Measurements from ENCODE around the gene TLR8.
"Not testable (repeated sequence)": the region's sequence is repeated elsewhere in the genome, so short reads cannot be mapped to it uniquely, and the experiment has no call there.

- not testable (repeated sequence) for TF ChIP-seq CTCF (IDR thresholded peaks at IDR 0.05; ENCODE audit: insufficient read depth, low read depth, low read length); EZH2 (IDR thresholded peaks at IDR 0.05; ENCODE audit: insufficient read depth, low read length)
Measured at GRCh38 chrX:12940471-12940870, 34.1 kb downstream of the TLR8 start.

All from astrocyte (in vitro differentiated cells and primary cell).